ENCODE measurements around the gene ZNF423.
A peak's percentile ranks its signal among the peaks of the same experiment; 100 is the strongest.

ZNF423 gene

DNA sequence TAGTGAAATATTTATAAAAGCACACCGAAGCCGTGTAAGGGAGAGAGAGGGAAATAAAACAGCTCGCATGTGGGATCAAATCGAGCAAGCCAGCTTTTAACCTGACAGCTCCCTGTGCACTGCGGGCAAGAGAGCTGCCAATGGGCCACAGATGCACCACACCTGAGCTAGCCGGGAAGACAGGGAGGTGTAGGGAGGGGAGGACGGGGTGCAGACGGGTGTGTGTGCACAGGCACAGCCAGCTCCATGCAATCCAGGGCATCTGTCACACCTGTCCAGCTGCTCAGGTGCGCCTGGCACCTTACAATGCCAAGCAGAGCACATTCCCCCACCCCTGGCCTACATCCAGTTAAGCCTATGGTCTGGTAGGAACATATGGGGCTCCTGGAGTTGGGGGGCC is 412.3 kb downstream of the ZNF423 start:
- DNase-seq, result no peak

DNA sequence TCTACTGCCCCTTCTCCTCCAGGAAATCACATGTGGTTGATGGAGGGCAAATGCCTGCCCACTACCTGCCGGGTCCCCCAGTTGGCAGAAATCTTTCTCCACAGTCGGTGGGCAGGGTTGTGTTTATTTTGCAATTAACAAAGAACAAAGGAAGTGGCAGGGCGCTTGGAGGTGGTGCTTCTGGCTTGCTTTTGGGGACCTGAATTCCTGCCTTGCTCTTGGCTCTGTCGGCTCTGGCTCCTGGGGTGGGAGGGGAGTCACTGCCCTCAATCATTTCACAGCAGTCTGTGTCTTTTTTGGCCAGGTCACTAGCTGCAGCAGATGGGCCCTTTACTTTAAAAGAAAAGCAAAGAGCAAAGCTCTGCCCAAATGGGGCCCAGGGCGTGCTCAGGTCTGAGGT is 413.1 kb downstream of the ZNF423 start:
- DNase-seq, result no peak

DNA sequence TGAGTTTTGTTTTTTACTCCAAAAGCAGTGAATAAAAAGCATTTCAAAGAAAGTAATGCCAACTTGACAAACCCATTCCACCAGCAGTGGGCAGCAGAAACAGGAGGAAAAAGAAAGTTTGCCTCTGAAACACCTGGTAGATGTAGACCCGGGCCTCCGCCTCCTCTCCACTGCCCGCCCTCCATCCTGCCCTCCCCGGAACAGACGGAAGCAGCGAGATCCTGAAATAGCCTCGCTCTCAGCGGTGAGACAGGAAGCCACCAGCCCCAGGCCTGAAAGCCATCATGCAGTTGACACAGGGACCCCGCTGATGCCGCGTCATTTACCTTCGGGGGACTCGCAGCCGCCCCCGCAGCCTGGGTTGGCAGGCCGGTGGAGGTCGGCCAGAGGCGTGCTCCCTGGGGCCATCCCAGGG is 414.5 kb downstream of the ZNF423 start:
- DNase-seq, result peak; percentile 46 to 63

DNA sequence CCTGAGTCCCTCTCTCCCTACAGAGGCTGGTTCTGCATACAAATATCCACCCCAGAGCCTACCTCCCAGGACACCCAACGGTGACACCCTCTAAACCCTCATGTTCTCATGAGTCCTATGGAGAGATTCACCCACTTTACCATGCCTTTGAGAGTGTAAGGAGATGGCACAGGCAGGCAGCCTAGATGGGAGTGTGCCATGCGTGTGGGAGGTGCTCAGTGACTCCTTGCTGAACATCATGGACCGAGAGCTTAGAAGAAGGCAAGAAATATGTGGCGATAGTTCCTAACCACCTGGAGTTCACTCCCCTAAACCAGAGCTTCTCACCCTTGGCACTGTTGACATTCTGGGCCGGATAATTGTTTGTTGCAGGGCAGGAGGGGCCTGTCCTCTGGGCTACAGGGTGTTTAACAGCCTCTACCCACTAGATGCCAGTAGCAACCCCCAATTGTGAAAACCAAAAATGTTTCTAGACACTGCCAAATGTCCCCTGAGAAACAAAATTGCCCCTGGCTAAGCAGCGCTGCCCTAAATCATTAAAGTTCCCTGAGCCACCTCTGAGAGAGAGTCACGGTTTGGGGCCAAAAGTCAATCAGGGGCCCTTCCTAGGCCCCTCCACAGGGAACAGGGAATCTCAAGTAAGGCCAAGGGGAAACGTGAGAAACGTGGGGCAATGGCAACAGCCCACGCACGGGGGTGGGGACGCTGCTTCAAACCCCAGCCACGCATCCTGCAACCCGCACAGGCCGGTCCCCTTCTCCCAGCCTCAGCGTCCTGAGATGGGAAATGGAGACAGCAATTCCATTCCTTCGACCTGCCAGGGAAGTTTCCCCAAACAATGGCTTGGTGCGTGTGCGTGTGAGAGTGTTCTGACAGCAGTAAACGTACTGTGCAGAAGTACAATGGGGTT is 415.5 kb downstream of the ZNF423 start:
- no peak for DNase-seq

DNA sequence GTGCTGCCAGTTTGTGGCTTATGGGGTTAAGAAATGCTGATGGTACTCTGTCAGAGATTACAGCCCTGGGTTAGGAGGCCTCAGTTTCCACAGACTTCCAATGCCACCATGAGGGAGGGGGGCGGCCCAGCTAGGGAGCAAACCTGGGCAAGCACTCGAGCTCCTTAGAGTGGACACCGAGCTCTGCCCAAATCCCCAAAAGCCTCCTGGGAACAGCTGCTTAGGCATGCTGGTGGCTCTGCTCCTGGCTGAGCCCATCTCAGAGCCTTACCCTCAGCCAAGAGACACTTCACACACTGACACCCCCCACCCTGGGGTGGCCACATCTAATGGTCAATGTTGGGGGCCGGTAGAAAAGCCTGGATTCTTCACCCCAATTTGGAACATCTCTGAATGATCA is 416.2 kb downstream of the ZNF423 start:
- no peak for DNase-seq

DNA sequence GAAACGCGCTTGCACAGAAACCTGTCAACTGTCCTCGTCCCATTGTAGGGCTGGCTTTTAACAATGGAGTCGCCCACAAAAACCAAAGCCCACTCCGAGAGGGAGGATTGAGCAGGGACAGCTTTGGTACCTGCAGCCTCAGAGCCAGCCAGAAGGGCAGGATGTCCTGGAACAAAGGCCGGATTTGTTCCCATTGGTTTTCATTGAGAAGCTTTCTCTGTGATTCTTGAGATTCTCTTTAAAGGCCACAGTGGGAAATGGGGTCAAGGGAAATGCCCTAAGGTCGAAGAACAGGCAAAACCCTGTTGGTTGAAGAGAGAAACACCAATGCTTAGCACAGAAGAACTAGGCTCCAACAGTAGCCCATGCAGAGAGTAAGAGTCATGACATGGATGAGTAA is 416.9 kb downstream of the ZNF423 start:
- no peak for DNase-seq

All from stimulated activated CD4-positive, alpha-beta T cell treated with anti-CD3 and anti-CD28 coated beads, Interleukin-2, amount 100 ng/mL, for 24 hours (primary cell).